Effector memory CD8-positive, alpha-beta T cell (primary cell): ENCODE measurements around the gene DNM3.
"Not testable (repeated sequence)": the region's sequence is repeated elsewhere in the genome, so short reads cannot be mapped to it uniquely, and the experiment has no call there.

Experiments used
- ATAC-seq: fragments of 150-1000 bp; cut with Tn5 transposase; replicated peaks from 2 replicates; pipeline ENCODE4 v1.10.0; 2021; ENCODE audit warnings: mild to moderate bottlenecking, moderate library complexity
- DNase-seq, 3 experiments: peaks; one replicate each; pipeline ENCODE4 v3.0.0; 2021
- H3K27ac Mint-ChIP-seq, 2 donors: one replicate each; pipeline ENCODE4 v1.8.0; 2022; ENCODE audit warnings: mild to moderate bottlenecking in 2 of 2, mixed read lengths in 2 of 2, moderate library complexity in 2 of 2
- H3K27me3 Mint-ChIP-seq, 2 donors: one replicate each; pipeline ENCODE4 v1.8.0; 2022; ENCODE audit warnings: mixed read lengths in 2 of 2
- H3K36me3 Mint-ChIP-seq: one replicate; pipeline ENCODE4 v1.8.0; 2022; ENCODE audit warnings: mild to moderate bottlenecking, moderate library complexity, mixed read lengths; ENCODE audit not compliant: insufficient read depth
- H3K4me1 Mint-ChIP-seq, 2 donors: one replicate each; pipeline ENCODE4 v1.8.0; 2022; ENCODE audit warnings: low read depth in 2 of 2, mixed read lengths in 2 of 2
- H3K4me3 Mint-ChIP-seq, 2 donors: one replicate each; pipeline ENCODE4 v1.8.0; 2022; ENCODE audit warnings: mild to moderate bottlenecking in 2 of 2, mixed read lengths in 2 of 2, moderate library complexity in 2 of 2
- H3K9me3 Mint-ChIP-seq, 2 donors: one replicate each; pipeline ENCODE4 v1.8.0; 2022; ENCODE audit warnings: mixed read lengths in 2 of 2

The DNM3 gene

GRCh38 chr1:172071746-172072145, 230.4 kb downstream of the DNM3 start:
- no peaks in the 10 kb centered on the region for H3K36me3 Mint-ChIP-seq
- no peak for DNase-seq
- H3K9me3 Mint-ChIP-seq, result no peaks in the 10 kb centered on the region
- ATAC-seq, result no peak
- H3K27me3 Mint-ChIP-seq, result no peaks in the 10 kb centered on the region
- H3K4me3 Mint-ChIP-seq, result no peak overlapping the region
- H3K27ac Mint-ChIP-seq, result no peak overlapping the region
- H3K4me1 Mint-ChIP-seq, result no peaks in the 10 kb centered on the region

GRCh38 chr1:172079859-172080258, 238.6 kb downstream of the DNM3 start:
- not testable (repeated sequence) for H3K27ac Mint-ChIP-seq, H3K36me3 Mint-ChIP-seq, ATAC-seq, H3K4me1 Mint-ChIP-seq, H3K9me3 Mint-ChIP-seq, DNase-seq, H3K4me3 Mint-ChIP-seq
- peaks cover 7 to 16% of the 10 kb centered on the region in 2 donors for H3K27me3 Mint-ChIP-seq

- no peaks in the 10 kb centered on the region for H3K4me1 Mint-ChIP-seq
- H3K27me3 Mint-ChIP-seq, result peaks cover 7 to 8% of the 10 kb centered on the region in 2 donors
- DNase-seq (no peak), ATAC-seq (no peak)
- no peaks in the 10 kb centered on the region for H3K36me3 Mint-ChIP-seq
- H3K9me3 Mint-ChIP-seq, result no peaks in the 10 kb centered on the region
- H3K4me3 Mint-ChIP-seq, result no peak overlapping the region
- no peak overlapping the region for H3K27ac Mint-ChIP-seq
Measured at GRCh38 chr1:172083191-172083590, 241.9 kb downstream of the DNM3 start.

GRCh38 chr1:172084876-172085275, 243.6 kb downstream of the DNM3 start:
- ATAC-seq, result no peak
- no peak overlapping the region for H3K4me3 Mint-ChIP-seq
- H3K27ac Mint-ChIP-seq, result no peak overlapping the region
- H3K36me3 Mint-ChIP-seq, result no peaks in the 10 kb centered on the region
- no peaks in the 10 kb centered on the region for H3K9me3 Mint-ChIP-seq
- H3K27me3 Mint-ChIP-seq, result peaks cover 0 to under 1% of the 10 kb centered on the region in 2 donors
- no peak for DNase-seq
- no peaks in the 10 kb centered on the region for H3K4me1 Mint-ChIP-seq

DNA sequence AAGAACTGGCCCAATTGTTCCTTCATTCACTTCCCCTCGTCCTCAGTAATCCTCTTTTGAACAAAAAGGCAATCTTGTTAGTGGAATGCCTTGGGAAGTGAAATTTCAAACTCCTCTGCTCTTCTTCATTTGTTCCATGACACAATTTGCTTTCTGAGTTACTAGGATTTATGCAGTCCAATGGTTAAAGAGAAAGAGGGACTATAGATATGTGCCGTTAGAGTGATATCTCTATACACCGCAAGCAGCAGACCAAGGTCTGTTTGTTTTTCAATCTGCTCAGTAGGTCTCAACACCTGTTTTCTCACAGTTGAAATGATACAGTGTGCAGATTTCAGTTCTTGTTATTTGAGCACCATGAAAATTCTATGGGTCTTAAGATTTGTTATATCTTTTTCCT, 244.0 kb downstream of the DNM3 start:
- no peak overlapping the region for H3K27ac Mint-ChIP-seq
- H3K9me3 Mint-ChIP-seq, result no peaks in the 10 kb centered on the region
- H3K4me3 Mint-ChIP-seq, result no peak overlapping the region
- no peak for ATAC-seq
- H3K27me3 Mint-ChIP-seq, result peaks cover 0 to 4% of the 10 kb centered on the region in 2 donors
- peaks cover 4% of the 10 kb centered on the region in 2 donors for H3K4me1 Mint-ChIP-seq
- no peaks in the 10 kb centered on the region for H3K36me3 Mint-ChIP-seq
- no peak for DNase-seq

GRCh38 chr1:172086137-172086536, 244.8 kb downstream of the DNM3 start:
- Mint-ChIP-seq H3K4me1 (peaks cover 4% of the 10 kb centered on the region in 2 donors), H3K36me3 (no peaks in the 10 kb centered on the region), H3K4me3 (no peak overlapping the region), H3K9me3 (no peaks in the 10 kb centered on the region), H3K27ac (no peak overlapping the region), H3K27me3 (peaks cover 0 to 4% of the 10 kb centered on the region in 2 donors)
- DNase-seq, result no peak
- ATAC-seq, result no peak

GRCh38 chr1:172088256-172088655, 247.0 kb downstream of the DNM3 start:
- Mint-ChIP-seq H3K27ac (no peak overlapping the region), H3K36me3 (no peaks in the 10 kb centered on the region), H3K9me3 (no peaks in the 10 kb centered on the region), H3K4me3 (no peak overlapping the region), H3K27me3 (peaks cover 0 to 4% of the 10 kb centered on the region in 2 donors), H3K4me1 (peaks cover 4% of the 10 kb centered on the region in 2 donors)
- DNase-seq (no peak), ATAC-seq (no peak)

DNA sequence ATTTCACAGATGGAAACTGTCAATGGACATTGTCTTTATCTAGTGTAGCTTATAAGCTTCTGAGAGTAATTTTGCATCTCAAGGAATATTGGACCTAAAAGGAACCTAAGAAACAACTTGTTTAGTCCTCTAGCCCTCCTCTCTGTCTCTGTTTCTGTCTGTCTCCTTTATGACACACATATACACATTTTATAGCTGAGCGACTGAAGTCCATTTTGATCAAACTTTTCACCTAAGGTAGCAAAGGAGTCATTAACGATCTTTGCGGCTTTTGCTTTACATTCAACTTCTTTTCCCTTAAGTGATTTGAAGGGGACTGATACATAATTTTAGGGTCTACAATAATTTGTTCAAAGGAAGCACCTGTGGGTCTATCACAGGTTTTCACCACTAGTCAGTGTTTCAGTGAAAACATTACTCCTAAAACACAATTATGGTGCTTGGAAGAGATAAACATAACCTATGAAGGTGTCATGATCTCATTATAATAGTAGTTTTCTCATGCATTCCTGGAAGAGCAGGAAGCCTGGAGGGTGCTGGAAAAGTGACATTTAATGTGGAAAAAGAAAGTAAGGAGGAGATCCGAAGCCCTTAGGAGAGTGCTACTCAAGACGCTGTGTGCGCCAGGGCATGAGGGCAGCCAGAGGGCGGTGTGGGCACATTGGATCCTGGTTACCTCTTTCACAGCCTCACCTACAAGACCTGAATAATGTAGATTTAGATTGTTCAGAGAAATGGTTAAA, 248.6 kb downstream of the DNM3 start:
- H3K4me3 Mint-ChIP-seq, result no peak overlapping the region
- no peaks in the 10 kb centered on the region for H3K9me3 Mint-ChIP-seq
- DNase-seq, result peak; percentile 33 to 46 (median 43)
- H3K27ac Mint-ChIP-seq, result no peak overlapping the region
- peak; percentile 83 for ATAC-seq
- peaks cover 4% of the 10 kb centered on the region in 2 donors for H3K4me1 Mint-ChIP-seq
- no peaks in the 10 kb centered on the region for H3K36me3 Mint-ChIP-seq
- peaks cover 0 to 4% of the 10 kb centered on the region in 2 donors for H3K27me3 Mint-ChIP-seq

DNA sequence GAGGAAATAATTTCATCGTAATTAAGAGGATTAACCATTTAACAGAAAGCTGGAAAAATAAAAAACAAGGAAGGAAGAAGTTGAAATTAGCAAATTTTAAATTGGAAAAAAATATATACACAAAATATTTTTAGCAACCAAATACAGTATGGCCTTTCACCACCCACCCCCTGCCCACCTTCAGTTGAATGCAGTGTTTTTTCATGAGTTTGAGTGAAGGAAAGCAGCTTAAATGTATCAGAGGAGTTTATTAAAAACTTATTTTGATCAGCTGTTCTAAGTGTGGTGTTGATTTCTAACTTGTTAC, 249.2 kb downstream of the DNM3 start:
- Mint-ChIP-seq H3K9me3 (no peaks in the 10 kb centered on the region), H3K4me1 (peaks cover 4% of the 10 kb centered on the region in 2 donors), H3K4me3 (no peak overlapping the region), H3K27ac (no peak overlapping the region), H3K27me3 (peaks cover 0 to 4% of the 10 kb centered on the region in 2 donors), H3K36me3 (no peaks in the 10 kb centered on the region)
- no peak for ATAC-seq
- no peak for DNase-seq

- no peak overlapping the region for H3K27ac Mint-ChIP-seq
- ATAC-seq, result no peak
- no peaks in the 10 kb centered on the region for H3K4me1 Mint-ChIP-seq
- H3K4me3 Mint-ChIP-seq, result no peak overlapping the region
- no peak for DNase-seq
- H3K27me3 Mint-ChIP-seq, result no peaks in the 10 kb centered on the region
- H3K36me3 Mint-ChIP-seq, result no peaks in the 10 kb centered on the region
- no peaks in the 10 kb centered on the region for H3K9me3 Mint-ChIP-seq
Measured at GRCh38 chr1:172095846-172096245, 254.5 kb downstream of the DNM3 start.

- no peak for DNase-seq
- H3K9me3 Mint-ChIP-seq, result no peaks in the 10 kb centered on the region
- no peaks in the 10 kb centered on the region for H3K4me1 Mint-ChIP-seq
Measured at GRCh38 chr1:172105230-172105629, 263.9 kb downstream of the DNM3 start.

GRCh38 chr1:172107316-172107975, 266.1 kb downstream of the DNM3 start:
- Mint-ChIP-seq H3K36me3 (no peaks in the 10 kb centered on the region), H3K4me1 (no peaks in the 10 kb centered on the region), H3K27ac (no peak overlapping the region), H3K9me3 (no peaks in the 10 kb centered on the region), H3K4me3 (no peak overlapping the region), H3K27me3 (no peaks in the 10 kb centered on the region)
- ATAC-seq (no peak), DNase-seq (no peak)

More at GRCh38 chr1:172105230-172105629, 263.9 kb downstream of the DNM3 start:
- H3K27ac Mint-ChIP-seq, result no peak overlapping the region
- ATAC-seq, result no peak
- no peaks in the 10 kb centered on the region for H3K27me3 Mint-ChIP-seq
- no peak overlapping the region for H3K4me3 Mint-ChIP-seq
- no peaks in the 10 kb centered on the region for H3K36me3 Mint-ChIP-seq

DNA sequence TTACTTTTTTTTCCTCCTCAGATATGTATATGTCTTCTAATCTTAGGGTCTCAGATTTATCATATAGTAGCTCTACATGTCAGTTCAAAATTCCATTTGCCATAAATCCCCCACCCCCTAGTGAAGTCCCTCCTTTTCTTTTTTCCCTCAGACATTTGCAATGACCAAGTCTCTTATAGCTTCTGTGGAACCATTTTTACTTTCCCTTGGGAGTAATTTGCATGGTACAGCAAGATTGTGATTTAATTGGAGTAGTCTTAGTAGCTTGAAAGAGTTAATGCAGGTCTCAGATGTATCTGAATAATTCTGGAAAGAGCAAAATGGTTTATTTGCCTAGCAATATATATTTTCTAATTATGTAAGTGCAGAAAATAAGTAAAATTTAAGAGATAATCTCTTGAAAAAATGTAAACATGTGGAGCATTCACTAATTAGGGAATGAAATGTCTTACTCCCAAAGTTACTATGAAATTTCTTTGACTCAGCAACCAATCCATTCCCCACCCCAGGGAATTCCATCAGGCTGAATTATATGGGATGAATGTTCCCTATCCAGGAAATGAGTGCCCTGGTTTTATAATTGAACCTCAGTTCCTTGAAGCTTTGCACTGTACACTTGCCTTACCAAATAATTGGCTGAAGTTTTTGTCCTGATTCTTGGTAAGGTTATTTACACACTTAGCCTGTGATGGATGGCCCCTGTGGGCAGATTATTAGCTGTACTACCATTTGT, 267.0 kb downstream of the DNM3 start:
- Mint-ChIP-seq H3K9me3 (no peaks in the 10 kb centered on the region), H3K36me3 (no peaks in the 10 kb centered on the region), H3K4me3 (no peak overlapping the region), H3K27ac (no peak overlapping the region), H3K27me3 (no peaks in the 10 kb centered on the region), H3K4me1 (no peaks in the 10 kb centered on the region)
- DNase-seq (no peak), ATAC-seq (no peak)

- Mint-ChIP-seq H3K27me3 (no peaks in the 10 kb centered on the region), H3K36me3 (no peaks in the 10 kb centered on the region), H3K4me1 (no peaks in the 10 kb centered on the region), H3K9me3 (no peaks in the 10 kb centered on the region), H3K27ac (no peak overlapping the region), H3K4me3 (no peak overlapping the region)
- ATAC-seq, result no peak
- no peak for DNase-seq
Measured at GRCh38 chr1:172109359-172109758, 268.1 kb downstream of the DNM3 start.
